Bronchus fibroblast of lung (primary cell): Measurements from ENCODE around the gene IFNGR1. TPM values are rescaled to one million over a fixed set of nuclear protein-coding genes. Genes with fewer than 3 reads are reported as not detected.

ENCODE experiments used
- total RNA-seq: library from RNA; depleted of rRNA; stranded (reverse); fragments of >200 nt; gene quantifications from 2 replicates; pipeline ENCODE4 v1.2.3, GENCODE V29; 2015

IFNGR1 gene
- total RNA-seq, result 27.6 and 30.3 TPM in 2 replicates

DNA sequence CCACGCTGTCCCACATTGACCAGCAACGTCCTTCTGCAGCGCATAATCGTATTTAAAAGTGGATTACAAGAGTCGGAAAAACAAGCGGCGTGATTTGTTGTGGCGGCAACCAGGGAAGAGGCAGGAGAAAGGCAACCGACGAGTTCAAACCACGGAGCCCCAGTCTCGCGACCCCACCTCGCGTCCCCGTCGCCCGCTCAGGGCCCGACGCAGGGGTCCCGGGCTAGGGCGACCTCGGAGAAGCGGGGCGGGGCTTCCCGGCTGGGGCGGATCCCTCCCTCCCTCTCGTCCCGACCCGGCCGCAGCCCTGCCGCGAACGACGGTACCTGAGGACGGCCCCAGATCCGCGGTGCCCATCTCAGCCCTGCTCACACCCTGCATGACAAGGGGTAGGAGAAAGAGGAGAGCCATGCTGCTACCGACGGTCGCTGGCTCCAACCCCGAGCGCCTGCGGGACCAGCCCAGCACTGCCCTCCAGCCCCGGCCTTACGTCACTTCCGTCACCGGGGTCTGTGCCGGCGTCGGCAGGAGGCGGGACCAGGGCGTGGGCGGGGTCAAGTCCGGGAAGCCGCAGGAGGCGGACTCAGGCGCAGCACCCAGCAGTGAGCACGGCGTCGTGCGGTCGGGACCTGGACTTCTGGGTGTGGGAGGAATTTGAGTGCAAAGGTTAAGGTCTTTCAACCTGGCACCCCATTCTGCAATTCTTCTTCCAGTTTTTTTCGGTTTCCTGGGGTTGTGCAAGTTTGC, at the start of gene IFNGR1:
TSS of gene IFNGR1 (minus strand) at position 469 of the 747 bp plus-strand sequence. CDS start at position 411, 58 bp downstream.

DNA sequence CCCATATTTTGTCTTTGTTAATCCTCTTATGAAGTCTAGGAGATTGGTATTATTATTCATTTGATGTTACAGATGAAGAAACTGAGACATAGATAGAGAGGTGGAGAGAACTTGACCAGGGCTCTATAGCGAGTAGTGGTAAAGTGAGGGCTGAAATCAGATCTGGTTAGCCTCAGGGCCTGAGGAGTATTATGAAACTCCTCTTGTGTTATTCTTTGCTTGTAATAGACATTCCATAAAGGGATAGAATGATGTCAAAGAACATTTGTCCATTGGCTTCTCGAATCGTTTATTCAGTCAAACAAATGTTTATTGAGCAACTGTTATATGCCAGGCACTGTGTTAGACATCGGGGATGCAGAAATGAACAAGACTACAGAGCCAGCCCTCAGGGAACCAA, 45.7 kb downstream of the IFNGR1 start, which contains the start of gene IL22RA2:
TSS of gene IL22RA2 (minus strand) at position 144 of the 400 bp plus-strand sequence. CDS start 11,895 bp downstream, outside the sequence.

Other genes with a start within 250 kb of the IFNGR1 start
- 0.17 and 0.45 TPM in 2 replicates for gene IL20RA, start 174.4 kb downstream of the IFNGR1 start, total RNA-seq
- gene IL22RA2, start 45.7 kb downstream of the IFNGR1 start, total RNA-seq, result not detected in 2 replicates